ENCODE data around the gene EPHB1.
"Not testable (repeated sequence)": the region's sequence is repeated elsewhere in the genome, so short reads cannot be mapped to it uniquely, and the experiment has no call there.

EPHB1 gene

GRCh38 chr3:135005616-135006015, 210.6 kb downstream of the EPHB1 start:
- DNase-seq (ENCODE audit: low read depth), result not testable (repeated sequence)

DNA sequence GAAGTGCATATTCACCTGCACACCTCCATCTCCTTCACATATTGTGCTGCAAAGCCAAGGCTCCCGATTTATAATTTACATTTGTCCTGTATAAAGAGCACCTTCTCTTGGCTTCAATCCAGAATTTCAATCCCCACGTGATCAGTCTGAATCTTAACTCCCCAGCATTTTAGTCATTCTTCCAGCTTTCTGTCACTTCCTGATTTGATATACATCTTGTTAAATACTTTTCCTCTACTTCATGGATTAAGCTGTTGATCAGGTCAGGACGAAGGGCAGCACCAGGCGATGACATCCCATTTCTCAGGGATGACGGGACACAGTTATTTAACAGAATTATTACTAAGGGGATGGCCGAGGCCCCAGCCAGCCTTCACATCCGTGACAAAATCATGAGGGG, 212.5 kb downstream of the EPHB1 start:
- no peak for DNase-seq (ENCODE audit: low read depth)

- DNase-seq (ENCODE audit: low read depth), result no peak
Measured at GRCh38 chr3:135008326-135008725, 213.3 kb downstream of the EPHB1 start.

DNA sequence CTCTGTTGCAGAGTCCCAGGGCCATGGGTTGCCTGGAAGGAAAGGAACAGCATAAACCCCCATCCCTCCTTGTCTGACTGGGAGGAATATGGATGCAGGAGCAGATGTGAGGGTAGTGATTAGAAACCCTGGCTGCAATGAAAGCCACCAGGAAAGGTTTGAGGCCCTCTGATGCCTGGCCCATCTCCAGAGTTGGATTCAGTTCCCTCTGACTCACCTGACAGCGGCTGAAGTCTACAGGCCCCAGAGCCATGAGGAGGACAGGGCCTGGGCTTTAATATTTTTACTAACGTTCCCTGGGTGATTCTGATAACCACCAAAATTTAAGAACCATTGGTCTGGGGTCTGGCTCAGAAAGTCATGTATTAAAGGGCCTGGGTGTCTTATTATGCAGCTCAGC, 214.0 kb downstream of the EPHB1 start:
- DNase-seq (ENCODE audit: low read depth), result no peak

DNA sequence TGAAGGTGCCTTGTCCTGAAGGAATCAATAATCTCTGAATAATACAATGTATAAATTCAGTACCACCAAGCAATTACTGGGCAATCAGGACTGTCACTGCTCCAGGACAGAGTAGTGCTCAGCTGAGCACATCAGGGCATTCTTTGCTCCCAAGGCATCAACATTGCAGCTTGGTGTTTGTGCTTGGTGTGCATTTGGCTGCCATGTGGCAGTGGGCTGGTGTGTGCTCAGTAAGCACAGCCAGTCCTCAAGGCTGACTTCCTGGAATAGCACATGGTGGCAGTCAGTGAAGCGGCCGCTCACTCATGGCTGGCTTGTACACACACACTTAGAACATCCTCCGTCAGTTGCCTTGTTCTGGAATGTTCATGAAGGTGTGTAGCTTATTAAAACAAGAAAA, 217.0 kb downstream of the EPHB1 start:
- DNase-seq (ENCODE audit: low read depth), result no peak

DNA sequence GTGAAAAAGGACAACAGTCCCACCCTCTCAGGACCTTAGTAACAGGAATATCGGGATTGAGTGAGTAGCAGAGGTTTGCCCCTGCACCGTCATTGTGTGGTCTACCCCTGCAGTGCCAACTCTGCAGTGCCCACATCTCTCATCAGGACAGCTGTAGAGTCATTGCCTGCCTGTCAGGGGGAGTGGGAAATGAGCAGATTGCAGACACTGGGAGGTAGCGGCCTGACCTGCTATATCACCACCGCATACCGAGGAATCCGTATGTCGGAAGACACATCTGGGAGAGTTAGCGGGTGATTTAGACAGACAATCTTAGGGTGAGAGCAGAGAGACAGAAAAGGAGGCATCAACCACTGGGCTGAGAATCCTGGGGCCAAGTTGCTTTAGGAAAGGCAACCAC, 218.1 kb downstream of the EPHB1 start:
- DNase-seq (ENCODE audit: low read depth), result no peak

GRCh38 chr3:135014566-135014965, 219.5 kb downstream of the EPHB1 start:
- DNase-seq (ENCODE audit: low read depth), result no peak

GRCh38 chr3:135017003-135017893, 222.2 kb downstream of the EPHB1 start:
- DNase-seq (ENCODE audit: low read depth), result no peak

- no peak for DNase-seq (ENCODE audit: low read depth)
Measured at GRCh38 chr3:135018149-135018923, 223.3 kb downstream of the EPHB1 start.

GRCh38 chr3:135020181-135020580, 225.1 kb downstream of the EPHB1 start:
- no peak for DNase-seq (ENCODE audit: low read depth)

DNA sequence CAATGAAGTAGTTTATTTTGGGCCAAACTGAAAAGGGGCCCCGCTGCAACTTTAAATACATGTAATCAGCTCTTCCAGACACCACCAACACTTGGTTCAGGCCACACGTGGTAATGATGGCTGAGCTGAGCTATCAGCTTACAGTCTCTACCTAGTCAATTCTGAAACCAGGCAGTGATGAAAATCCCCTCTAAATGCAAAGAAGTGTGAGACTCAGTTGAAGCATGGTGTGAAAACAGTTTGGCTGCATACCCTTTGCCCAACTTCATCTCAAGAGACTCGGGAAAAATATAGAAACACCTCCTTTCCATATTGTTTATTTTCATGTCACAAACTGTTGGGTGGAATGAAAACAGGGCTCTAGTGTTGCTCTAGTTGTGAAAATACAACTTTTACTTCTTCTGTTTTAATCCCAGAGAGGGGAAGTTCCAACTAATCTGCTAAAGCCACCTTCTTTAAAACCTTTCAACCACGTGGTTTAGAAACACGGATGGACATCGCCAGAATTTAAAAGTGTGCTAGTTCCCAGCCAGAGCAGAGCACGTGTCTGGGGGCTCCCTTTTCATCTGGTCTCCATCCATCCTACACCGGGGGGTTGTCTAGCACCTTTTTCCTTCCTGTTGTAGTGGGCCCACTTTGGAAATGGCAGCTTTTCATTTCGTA, 229.1 kb downstream of the EPHB1 start:
- no peak for DNase-seq (ENCODE audit: low read depth)

GRCh38 chr3:135030768-135031615, 235.9 kb downstream of the EPHB1 start:
- DNase-seq (ENCODE audit: low read depth), result not testable (repeated sequence)

DNA sequence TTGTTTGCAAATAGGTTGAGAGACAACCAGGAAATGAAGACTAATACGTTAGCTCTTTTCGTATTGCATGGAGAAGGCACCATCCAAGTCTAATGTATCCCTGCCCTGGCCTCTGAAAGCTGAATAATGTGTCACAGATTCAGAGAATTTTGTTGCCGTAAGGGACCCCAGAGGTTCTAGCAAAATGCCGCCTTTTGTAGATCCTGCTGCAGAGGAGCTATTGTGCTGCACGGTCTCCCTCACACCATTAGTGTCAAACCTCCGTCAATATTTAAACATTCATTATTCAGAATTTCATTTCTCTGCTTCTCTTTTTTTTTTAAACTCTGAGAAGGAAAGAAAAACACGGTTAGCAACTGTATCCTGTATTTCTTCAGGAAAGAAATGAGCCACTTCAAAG, 238.7 kb downstream of the EPHB1 start:
- DNase-seq (ENCODE audit: low read depth), result no peak

- DNase-seq (ENCODE audit: low read depth), result no peak
Measured at GRCh38 chr3:135034291-135034768, 239.3 kb downstream of the EPHB1 start.

GRCh38 chr3:135034891-135035440, 239.9 kb downstream of the EPHB1 start:
- no peak for DNase-seq (ENCODE audit: low read depth)

DNA sequence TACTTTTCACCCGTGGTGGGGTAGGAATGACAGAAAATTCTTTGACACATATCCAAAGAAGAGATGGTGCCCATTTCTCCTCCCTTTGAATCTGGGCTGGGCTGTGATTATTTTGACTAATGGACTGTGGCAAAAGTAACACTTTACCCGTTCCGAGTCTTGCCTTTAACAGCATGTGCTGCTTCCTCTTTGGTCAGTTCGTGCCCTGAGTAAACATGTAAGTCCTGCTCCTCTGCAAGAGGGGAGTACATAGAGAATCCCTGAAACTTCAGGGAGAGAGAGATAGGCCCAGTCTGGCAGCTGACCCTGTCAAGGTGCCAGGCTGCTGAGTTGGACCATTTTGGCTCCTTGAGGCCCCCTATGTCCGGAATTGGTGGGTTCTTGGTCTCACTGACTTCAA, 243.1 kb downstream of the EPHB1 start:
- DNase-seq (ENCODE audit: low read depth), result no peak

DNA sequence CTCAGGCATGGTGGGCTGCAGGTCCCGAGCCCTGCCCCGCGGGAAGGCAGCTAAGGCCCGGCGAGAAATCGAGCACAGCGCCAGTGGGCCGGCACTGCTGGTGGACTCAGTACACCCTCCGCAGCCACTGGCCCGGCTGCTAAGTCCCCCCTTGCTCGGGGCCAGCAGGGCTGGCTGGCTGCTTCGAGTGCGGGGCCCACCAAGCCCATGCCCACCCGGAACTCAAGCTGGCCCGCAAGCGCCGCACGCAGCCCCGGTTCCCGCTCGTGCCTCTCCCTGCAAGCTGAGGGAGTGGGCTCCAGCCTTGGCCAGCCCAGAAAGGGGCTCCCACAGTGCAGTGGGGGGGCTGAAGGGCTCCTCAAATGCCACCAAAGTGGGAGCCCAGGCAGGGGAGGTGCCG, 244.5 kb downstream of the EPHB1 start:
- DNase-seq (ENCODE audit: low read depth), result not testable (repeated sequence)

GRCh38 chr3:135040321-135041240, 245.5 kb downstream of the EPHB1 start:
- DNase-seq (ENCODE audit: low read depth), result no peak

- DNase-seq (ENCODE audit: low read depth), result no peak
Measured at GRCh38 chr3:135041601-135042000, 246.5 kb downstream of the EPHB1 start.

DNA sequence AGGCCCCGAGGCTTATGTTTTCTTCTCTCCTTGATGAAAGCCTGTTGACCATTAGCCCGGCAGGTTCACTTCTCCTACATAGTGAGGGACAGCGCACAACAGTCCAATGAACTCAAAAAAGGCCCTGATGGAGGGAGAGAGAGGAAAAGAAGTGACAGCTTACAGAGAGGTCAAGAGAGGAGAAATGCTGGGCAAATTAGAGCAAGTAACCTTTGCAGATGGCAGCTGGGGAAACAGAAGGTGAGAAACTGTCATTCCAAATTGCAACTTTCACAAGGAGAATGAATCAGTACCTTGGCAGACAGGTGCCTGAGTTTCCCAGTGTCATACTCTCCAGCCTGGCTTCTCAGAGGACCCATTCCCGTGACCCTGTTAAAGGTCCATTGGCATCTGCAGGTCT, 252.0 kb downstream of the EPHB1 start:
- DNase-seq (ENCODE audit: low read depth), result no peak
